Measurements from ENCODE around the gene HECW1.

DNA sequence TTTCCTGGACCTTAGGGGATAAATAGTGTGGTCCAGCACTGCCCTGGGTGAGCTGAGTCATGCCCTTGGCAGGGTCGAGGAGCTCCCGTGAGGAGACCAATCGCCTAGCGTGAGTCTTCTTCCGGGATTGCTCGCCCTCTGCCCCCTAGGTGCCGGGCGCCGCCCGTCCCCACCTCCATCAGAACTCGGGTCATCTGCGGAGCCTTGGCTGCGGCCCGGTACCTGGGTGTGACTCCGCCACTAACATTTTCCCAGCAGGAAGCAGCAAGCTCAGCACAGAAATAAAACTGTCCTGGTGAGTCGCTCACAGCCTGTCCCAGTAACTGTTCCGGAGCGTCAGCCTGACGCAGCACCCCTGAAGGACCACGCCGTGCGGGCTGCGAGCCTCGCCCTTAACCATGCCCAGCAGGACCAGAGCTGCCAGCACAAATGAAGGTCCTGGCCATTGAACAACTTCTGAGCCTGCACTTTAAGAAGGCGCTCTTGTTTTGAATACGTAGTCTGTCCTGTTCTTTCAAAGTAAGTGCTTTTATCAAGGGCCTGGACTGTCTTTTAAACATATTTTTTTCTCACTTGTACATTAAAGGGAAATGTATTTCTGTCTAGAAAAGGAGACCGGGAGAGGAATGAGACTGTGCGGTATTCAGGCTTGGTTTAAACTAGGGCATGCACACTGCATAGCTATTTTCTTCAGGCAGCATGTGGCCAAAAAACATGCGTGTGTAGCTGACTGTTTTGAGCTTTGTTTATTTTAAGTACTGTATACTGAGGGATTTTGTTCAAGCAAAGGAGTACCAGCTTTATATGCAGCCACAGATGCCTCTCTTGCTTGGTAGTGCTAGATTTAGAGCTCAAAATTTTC lies 136.7 kb downstream of the HECW1 start:
- no peak for TF ChIP-seq EZH2 (IDR thresholded peaks at IDR 0.05)
- no peak for TF ChIP-seq POLR2AphosphoS5 (IDR thresholded peaks at IDR 0.05; ENCODE audit: borderline replicate concordance, low read depth, low read length)
- no peak for TF ChIP-seq FOXP2 (optimal IDR thresholded peaks at IDR 0.05; ENCODE audit: control extremely low read depth, extremely low read length, insufficient read depth)

All from SK-N-MC (cell line).